Dermis microvascular lymphatic vessel endothelial cell (primary cell): ENCODE results near the gene ZBTB34. TPM values are rescaled to one million over a fixed set of nuclear protein-coding genes. Genes with fewer than 3 reads are reported as not detected.

Experiments
- DNase-seq, 2 donors: peaks; one replicate each; pipeline versions ENCODE4 v3.0.0 to v3.0.0-alpha.2; 2010; ENCODE audit warnings: low read depth in 2 of 2
- total RNA-seq: library from RNA; depleted of rRNA; stranded (reverse); fragments of >200 nt; gene quantifications from 2 replicates; pipeline ENCODE4 v1.2.1, GENCODE V29; 2014

The ZBTB34 gene
- total RNA-seq, 1 donor from 2014 or later, result 6.5 TPM

DNA sequence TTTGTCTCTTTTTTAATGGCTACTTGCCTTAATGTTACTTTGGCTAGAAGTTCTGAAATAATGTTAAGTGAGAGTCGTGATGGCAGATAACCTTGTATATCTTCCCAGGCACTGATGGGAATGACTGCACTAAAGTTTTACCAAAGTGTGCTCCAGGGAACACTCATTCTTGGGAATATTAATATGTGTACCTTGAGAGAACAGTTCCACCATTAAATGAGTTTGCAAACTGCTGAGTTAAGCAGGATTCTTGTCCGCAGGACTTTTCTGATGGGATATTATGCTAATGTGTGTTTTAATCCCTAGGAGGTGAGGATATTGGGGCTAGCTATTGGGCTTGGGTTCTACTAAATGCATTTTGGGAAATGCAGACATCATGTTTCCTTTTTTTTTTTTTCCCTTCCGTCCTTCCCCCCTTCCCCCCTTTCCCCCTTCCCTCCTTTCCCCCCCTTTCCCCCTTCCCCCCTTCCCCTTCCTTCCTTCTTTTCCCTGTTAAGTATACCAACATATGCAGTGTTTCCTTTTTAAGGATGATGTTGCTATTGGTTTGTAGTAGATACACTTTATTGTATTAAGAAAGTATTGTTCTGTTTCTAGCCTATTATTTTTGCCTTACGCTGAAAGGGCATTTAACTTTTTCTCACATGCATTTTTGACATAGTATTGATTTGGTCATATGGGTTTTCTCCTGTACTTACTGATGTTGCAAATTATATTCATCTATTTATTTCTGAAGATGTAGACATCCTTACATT, 15.5 kb downstream of the ZBTB34 start:
- no peak for DNase-seq

DNA sequence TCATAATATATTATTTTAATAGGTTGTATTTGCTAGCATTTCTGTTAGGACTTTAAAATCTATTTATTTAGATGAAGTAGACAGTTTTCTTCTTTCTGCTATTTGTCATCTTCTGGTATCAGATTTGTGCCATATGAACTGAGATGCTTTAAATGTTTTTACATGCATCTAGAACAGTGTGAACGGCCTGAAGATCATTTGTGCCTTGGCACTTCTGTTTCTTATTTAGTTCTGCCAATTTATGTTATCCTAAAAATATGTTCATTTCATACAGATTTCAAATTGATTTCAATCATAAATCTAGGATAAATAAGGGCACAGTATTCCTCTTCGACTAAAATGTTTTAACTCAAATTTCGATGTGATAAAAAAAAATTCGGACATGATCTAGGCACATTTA, 16.1 kb downstream of the ZBTB34 start:
- DNase-seq, result no peak

DNA sequence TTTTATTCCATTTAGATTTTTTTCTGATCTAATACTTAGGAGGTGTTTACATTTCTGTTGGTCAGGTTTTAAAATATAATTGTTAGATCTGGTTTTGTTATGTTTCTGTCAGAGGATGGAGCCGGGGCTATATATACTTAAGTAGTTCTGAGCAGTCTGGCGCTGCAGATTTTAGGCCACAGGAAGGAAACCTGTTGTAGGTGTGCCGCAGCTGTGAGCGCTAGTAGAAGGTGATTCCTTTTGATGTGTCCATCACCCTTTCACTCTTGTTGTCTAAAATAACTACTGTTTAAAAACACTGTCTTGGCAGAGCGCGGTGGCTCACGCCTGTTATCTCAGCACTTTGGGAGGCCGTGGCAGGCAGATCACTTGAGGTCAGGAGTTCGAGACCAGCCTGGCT, 17.0 kb downstream of the ZBTB34 start:
- DNase-seq, result no peak

DNA sequence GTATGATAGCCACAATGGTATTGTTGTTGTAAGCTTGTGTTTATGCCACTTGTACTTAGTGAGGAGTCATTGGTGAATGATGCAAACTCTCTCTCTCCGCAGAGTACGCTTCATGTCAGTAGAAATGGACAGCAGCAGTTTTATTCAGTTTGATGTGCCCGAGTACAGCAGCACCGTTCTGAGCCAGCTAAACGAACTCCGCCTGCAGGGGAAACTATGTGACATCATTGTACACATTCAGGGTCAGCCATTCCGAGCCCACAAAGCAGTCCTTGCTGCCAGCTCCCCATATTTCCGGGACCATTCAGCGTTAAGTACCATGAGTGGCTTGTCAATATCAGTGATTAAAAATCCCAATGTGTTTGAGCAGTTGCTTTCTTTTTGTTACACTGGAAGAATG, 18.8 kb downstream of the ZBTB34 start:
- DNase-seq, result no peak

DNA sequence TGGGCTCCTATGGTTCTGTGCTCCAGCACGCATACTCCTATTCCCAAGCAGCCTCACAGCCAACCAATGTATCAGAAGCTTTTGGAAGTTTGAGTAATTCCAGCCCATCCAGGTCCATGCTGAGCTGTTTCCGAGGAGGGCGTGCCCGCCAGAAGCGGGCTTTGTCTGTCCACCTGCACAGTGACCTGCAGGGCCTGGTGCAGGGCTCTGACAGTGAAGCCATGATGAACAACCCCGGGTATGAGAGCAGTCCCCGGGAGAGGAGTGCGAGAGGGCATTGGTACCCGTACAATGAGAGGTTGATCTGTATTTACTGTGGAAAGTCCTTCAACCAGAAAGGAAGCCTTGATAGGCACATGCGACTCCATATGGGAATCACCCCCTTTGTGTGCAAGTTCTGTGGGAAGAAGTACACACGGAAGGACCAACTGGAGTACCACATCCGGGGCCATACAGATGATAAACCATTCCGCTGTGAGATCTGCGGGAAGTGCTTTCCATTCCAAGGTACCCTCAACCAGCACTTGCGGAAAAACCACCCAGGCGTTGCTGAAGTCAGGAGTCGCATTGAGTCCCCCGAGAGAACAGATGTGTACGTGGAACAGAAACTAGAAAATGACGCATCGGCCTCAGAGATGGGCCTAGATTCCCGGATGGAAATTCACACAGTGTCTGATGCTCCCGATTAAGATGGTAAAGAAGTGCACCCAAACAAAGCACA, 19.9 kb downstream of the ZBTB34 start:
- DNase-seq, result no peak

DNA sequence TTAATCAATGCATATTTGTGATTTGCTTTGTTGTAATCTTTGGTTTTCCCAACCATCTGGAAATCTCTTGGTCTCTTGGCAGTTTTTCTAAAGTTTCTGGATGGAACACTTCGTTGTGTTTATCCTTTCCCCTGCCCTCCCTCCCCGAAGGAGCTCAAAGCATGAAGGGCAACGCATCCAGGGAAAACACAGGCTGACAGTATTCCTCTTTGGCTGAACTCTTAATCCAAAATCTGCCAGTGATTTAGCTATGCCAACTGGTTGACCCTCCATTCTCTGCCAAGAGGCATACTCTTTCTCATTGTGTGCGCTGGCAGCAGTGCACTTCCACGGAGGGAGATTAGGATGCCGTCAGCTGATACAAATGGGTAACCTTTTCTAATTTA, 20.5 kb downstream of the ZBTB34 start:
- DNase-seq, result no peak

DNA sequence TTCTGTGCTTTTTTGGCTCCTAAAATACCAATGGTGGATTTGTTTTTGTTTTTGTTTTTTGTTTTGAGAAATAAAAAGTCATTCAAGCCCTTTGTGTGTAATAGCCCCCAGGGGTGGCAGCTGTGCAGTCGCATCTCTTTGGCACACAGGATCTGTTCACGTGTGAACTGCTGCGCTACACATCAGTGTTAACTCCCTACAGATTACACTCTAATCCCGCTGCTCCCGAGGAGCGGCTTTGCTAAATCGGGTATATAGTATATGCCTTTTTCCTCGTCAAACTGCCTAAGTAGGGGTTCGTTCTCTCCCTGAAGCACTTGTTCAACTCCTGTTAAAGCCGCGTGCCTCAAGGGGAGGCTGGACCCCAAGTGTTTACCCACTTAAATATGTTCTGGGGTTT, 22.3 kb downstream of the ZBTB34 start:
- DNase-seq, result no peak

DNA sequence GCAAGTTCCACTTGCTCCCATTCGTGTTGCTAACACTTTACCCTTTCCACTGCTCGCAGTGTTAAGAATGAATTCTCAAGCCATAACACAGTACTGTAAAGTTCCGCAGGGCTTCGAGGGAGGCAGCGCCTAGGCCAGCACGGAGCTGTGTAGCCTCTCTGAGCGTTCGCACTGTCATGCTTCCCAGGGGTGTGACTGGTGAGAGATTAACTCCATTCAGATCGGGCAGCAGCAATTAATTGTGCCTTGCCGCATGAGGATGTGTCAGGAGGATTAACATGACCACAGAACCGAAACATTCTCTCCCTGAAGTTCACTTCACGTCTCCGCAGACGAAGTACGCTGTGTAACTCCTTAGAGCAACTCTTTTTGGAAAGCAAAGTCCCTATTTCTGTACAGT, 23.2 kb downstream of the ZBTB34 start:
- DNase-seq, result no peak

DNA sequence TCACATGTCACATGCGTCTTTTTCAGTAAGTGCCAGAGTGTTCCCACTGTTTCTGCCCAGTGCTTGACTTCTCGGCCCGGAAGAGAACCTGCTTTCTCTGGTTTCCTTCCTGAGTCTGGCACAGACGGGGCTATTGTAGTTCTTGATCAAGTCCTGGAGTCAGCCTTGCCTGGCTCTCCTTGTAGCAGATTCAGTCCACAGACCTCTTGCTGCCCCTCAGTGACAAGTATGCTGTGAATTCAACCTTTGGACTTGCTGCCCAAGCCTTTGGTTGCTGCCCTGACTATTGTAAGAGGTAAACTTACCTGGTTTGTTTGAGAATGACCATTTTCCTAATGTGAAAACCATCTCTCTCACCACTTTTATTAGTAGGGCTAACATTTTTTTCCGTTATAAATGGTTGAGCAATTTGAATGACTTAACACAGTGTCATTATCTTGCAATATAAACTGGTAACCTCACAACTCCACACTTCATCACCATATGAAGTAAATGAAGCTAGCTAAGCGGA, 24.7 kb downstream of the ZBTB34 start:
- DNase-seq, result peak in 1 of 2 donors; percentile 75

DNA sequence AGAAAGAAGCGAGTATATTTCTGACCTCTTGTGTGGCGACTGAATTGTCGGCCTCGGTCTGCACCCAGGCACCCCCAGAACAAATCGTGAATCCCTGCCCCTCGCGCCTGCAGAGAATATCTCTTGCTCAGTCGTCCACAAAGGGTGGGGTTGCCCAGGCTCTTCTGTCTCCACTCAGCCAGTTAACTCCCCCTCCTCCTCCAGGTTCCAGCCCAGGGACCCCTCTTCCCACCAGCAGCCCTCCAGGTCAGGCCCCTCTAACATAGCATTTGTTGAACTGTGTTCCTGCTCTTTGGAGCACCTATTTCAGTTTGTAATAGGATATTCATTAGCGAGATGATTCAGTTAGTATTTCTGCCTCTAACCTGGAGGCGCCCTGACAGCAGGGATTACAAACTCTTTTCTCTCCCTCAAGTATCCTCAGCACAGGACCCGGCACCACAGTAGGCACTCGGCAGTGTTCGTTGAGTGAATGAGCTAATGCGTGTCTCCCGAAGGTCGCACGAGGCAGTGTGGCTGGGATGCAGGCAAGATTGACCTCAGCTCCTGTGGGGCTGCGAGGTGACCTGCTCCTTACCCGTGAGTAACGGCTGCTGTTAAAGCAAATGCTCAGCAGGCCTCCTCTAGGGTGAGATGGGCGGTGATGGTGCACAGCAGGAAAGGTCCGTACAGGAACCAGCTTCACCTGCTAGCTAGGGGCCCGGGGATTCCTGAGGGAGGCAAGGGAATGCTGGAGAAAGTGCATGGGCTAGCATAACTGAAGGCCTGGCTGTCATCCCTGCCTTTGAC, 25.8 kb downstream of the ZBTB34 start:
- no peak for DNase-seq

DNA sequence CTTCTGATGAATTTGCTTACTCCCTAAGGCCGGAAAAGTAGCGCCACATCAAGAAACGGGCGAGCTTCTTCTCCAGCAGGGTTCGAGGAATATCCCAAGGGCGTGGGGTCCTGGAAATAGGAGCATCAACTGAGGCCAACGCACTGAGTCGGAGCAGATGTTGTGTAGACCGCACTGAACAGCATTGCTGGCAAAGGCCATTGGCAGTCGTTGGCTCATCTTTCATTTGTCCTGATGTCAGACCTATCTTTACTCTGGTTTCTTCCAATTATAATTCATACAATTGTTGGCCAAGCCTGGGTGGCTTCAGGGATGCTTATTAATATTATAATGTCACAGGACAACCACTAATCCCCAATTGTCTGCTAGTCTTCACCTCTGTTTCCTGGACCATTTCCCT, 26.5 kb downstream of the ZBTB34 start:
- DNase-seq, result no peak

DNA sequence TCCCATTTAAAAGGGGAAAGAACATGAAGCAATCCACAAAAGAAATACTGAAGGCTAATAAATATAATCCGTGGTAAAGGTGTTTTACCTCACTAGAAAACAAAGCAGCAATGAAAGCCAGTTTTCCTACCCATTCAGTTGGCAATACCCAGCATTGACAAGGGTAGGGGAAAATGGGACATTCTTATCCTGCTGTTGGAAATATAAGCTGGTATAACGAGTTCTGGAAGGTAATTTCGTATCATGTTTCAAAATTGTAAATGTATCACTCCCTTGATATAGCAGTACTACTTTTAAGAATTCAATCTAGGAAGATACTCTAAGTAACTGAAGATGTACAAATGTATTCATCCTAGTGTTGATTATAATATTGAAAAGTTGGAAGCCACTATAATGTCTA, 31.2 kb downstream of the ZBTB34 start:
- DNase-seq, result no peak

DNA sequence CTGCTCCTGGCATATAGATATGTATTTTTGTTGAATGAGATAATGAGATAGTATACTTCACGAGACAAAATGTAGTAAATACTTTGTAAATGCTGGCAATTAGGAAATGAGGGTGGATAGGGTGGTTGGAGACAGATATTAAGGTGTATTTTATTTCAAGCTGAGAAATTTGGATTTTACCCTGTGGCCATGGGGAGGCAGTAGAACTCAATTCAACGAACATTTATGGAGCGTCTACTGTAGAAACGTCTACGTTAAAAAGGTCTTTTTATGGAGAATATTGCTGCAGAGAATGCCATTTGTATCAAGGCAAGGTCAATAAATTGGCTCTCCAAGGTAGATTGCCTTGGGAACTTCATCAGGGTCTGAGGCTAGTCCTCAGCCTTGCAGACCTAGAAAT, 32.6 kb downstream of the ZBTB34 start:
- DNase-seq, result no peak

DNA sequence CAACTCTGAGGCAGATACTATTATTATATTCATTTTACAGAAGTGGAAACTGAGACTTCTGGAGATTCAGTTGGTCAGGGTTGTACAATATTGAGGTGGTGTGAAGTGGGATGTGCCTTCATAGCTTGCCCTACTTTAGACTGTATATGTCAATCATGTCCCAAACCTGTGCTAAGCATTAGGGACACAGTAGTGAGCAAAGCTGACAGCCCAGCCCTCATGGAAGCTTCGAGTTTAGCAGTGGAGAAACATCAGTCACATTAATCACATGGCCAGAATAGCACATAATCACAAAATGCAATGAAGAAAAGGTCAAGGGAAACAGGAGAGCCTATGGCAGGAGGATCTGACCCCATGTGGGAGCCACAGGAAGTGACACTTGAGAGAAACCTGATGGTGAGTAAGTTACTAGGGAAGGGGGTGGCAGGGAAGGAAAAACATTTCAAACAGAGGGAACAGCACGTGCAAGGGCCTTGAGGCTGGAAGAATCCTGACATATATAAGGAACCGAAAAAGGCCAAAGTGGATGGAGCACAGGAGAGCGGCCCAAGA, 33.7 kb downstream of the ZBTB34 start:
- no peak for DNase-seq

DNA sequence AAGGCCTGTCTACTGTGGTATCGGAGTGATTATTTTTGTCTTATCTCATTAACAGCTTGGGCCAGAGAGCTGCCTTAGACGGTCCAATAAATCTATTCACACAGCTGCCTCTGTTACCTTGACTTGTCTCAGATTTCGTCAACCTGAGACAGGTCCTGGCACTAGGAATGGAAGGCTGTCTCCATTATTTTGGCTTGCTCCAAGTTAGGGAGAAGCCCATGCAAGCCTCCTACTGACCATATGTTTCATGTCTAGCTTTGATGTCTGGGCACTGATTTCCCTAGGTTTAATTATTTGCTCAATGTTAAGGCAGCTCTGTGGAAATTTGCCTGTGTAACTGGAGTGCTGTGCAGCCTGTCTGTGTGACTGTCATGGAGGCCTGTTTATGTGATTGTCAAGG, 41.8 kb downstream of the ZBTB34 start:
- no peak for DNase-seq

DNA sequence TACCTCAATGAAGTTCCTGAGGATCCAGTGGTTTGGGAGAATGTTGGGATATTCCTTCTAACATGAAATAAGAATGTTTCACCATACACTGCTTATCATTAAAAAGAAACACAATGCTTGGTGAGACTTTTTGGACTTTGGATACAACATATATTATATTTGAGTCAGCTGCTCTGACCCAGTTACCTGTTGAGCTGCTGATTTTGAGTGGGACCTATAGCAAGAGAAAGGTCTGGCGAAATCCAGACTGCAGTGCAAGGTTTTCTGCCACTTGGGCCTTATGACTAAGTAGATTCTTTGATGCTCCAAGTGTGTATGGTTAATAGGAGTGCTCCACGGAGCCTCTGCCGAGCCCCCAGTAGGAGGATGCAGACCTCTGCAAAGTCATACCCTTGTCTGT, 44.1 kb downstream of the ZBTB34 start:
- no peak for DNase-seq

DNA sequence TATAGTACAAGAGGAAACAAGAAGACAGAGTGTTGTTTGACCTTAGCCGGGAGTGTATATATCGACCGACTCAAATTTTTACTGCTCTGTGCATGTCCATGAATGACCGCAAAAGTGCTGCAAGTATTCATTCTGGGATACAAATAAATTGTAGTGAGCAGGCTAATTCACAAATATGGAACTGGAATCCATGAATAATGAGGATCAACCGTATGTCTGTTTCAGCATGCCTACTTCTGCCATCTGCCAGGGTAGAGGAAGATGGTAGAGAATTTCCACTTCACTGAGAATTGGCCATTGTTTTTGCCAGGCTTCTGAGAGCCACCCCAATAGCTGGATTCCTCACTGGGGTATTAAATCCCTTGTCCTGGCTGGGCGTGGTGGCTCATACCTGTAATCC, 45.7 kb downstream of the ZBTB34 start:
- no peak for DNase-seq

DNA sequence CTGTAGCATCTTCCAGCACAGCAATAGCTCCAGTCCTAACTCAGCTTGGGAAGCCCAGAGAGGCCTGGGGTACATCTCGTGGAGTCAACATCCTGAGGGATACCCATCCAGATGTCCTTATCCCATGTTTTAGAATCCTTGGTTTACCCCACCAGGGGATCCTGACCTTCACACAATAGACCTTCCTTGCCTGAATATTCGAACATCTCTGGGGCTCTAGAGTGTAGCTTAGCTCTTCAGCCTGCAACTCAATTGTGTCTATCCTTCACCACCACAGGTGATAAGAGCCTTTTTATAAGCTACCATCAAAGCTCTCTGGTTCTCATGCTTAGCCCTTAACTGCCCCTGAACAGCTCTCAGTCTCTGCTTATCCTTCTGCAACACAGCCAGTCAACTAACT, 46.6 kb downstream of the ZBTB34 start:
- no peak for DNase-seq

DNA sequence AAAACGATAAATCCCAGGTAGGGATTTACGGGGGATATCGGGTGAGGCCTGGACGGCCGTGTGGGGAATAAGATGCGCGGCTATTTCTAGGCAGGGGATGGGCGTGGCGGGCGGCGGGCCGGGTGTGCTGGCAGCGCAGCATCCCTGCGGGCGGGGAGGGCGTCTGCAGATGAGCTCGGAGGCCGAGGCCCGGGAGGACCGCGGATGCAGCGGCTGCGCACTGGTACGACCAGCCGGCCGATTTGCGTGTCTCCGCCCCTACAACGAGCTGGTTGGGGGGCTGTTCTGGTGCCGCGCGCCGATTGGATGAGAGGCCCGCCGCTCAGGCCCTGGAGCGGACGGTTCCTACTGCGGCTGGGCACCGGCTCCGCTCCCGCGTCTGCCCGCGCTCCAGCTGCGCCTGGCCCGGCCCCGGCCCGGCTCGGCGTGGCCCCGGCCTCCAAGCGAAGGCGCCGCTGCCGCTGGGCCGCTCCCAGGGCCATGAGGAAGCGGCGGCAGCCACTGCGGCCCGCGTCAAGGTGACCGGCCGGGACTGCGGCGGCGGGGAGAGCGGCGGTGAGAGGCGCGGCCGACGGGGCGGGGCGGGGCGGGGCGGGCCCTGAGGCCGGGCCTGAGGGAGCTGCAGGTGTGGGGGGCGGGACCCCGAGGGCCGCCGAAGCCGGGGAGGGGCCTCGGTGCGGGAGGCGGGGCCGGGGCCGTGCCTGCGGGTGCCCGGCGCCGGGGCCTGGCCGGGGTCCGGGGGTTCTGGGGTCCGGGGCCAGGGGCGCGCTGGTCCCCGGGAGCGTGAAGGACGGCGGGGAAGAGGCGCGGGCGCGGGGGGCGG, 54.2 kb downstream of the ZBTB34 start, which contains the start of gene RALGPS1:
TSS of gene RALGPS1 (plus strand) at position 325 of the 823 bp plus-strand sequence. CDS start 47,508 bp downstream, outside the sequence.
- peak; percentile 82 to 96 for DNase-seq

DNA sequence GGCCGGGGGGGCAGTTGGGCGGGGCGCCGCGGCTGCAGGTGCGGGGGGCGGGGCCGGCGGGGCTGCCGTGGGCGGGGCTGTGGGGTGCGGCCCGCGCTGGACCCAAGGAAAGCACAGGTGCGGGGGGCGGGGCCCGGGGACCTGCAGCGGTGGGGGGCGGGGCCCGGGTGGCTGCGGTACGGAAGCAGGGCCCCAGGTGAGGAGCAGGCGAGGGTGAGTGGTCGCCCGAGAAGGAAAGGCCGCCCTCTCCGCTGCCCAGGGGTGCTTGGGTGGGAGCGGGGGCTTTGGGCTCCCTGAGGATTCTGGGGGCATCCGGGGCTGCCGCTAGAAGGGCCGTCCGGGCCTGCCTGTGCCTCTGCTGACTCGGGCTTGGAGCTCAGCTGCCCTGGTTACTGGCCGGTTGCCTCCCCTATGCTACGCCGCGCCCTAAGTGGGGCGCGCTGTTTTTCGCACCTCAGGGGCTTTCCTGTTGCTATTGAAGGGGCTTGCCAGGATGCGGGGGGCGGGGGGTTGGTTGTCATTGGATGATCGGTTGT, 54.9 kb downstream of the ZBTB34 start:
- no peak for DNase-seq
